Uterus (tissue), 4 donors: ENCODE data around the gene PIWIL4. TPM values are rescaled to one million over a fixed set of nuclear protein-coding genes. Genes with fewer than 3 reads are reported as not detected.
"Not testable (repeated sequence)": the region's sequence is repeated elsewhere in the genome, so short reads cannot be mapped to it uniquely, and the experiment has no call there.

Experiments used
- DNase-seq, 2 donors: peaks; one replicate each; pipeline ENCODE4 v3.0.0-alpha.2; 2019 to 2020
- H3K27ac ChIP-seq, 2 donors: fragments of 200-600 bp; sonication (generic); 1 replicate in 1 of 2; 2 replicates in 1 of 2; pipeline ENCODE4 v1.5.1; 2016 to 2018
- H3K27me3 ChIP-seq, 2 donors: fragments of 200-600 bp; sonication (generic); one replicate each; pipeline ENCODE4 v1.5.1; 2018 to 2019; ENCODE audit warnings: control low read depth in 1 of 2
- H3K36me3 ChIP-seq, 2 donors: fragments of 200-600 bp; sonication (generic); one replicate each; pipeline ENCODE4 v1.5.1; 2019; ENCODE audit warnings: control low read depth in 1 of 2
- H3K4me1 ChIP-seq, 2 donors: fragments of 200-600 bp; sonication (generic); one replicate each; pipeline ENCODE4 v1.5.1; 2018 to 2019; ENCODE audit warnings: control low read depth in 1 of 2
- H3K4me3 ChIP-seq, 2 donors: fragments of 200-600 bp; sonication (generic); 1 replicate in 1 of 2; 2 replicates in 1 of 2; pipeline ENCODE4 v1.5.1; 2018 to 2019; ENCODE audit warnings: mild to moderate bottlenecking in 1 of 2
- H3K9me3 ChIP-seq, 2 donors: fragments of 200-600 bp; sonication (generic); one replicate each; pipeline ENCODE4 v1.5.1; 2019; ENCODE audit warnings: control low read depth in 1 of 2
- POLR2A ChIP-seq, 2 donors: fragments of 450-650 bp; IDR thresholded peaks; one replicate each; pipeline ENCODE4 v1.6.1; 2016; ENCODE audit warnings: antibody characterized with exemption in 2 of 2, mild to moderate bottlenecking in 1 of 2, moderate library complexity in 1 of 2
- intact Hi-C: fragments of 100-400 bp; cut with DNase I; formaldehyde crosslinking; loops from one replicate; pipeline ENCODE4 v1.15.1; 2023; ENCODE audit warnings: low total_unique reads
- total RNA-seq, 4 donors: library from RNA; depleted of rRNA in 3 of 4; stranded (reverse); fragments of >200 nt in 3 of 4; gene quantifications; one replicate each; pipeline versions ENCODE4 v1.1.0 to v1.2.4, GENCODE V29; 2014 to 2023
- TF ChIP-seq, protein P1 (sequence below), 4 experiments: fragments of 200-600 bp in 2 of 4; fragments of 450-650 bp in 2 of 4; sonication (generic) in 2 of 4; IDR thresholded peaks; one replicate each; pipeline ENCODE4 v1.5.1; 2016 to 2019; ENCODE audit warnings: antibody characterized with exemption in 4 of 4, mild to moderate bottlenecking in 2 of 4, moderate library complexity in 1 of 4
- donor health status: DM: yes; HTN: yes; CAD: no.

The PIWIL4 gene
- total RNA-seq, 4 donors from 2014 or later = 5.1 to 9.0 (median 6.8) TPM

- Histone ChIP-seq H3K36me3 (no peaks in the 10 kb centered on the region), H3K4me1 (no peaks in the 10 kb centered on the region), H3K4me3 (no peak overlapping the region), H3K27ac (no peak overlapping the region), H3K9me3 (no peaks in the 10 kb centered on the region), H3K27me3 (no peaks in the 10 kb centered on the region)
- peak; percentile 44 to 53 for DNase-seq
- TF ChIP-seq, protein P1, sequence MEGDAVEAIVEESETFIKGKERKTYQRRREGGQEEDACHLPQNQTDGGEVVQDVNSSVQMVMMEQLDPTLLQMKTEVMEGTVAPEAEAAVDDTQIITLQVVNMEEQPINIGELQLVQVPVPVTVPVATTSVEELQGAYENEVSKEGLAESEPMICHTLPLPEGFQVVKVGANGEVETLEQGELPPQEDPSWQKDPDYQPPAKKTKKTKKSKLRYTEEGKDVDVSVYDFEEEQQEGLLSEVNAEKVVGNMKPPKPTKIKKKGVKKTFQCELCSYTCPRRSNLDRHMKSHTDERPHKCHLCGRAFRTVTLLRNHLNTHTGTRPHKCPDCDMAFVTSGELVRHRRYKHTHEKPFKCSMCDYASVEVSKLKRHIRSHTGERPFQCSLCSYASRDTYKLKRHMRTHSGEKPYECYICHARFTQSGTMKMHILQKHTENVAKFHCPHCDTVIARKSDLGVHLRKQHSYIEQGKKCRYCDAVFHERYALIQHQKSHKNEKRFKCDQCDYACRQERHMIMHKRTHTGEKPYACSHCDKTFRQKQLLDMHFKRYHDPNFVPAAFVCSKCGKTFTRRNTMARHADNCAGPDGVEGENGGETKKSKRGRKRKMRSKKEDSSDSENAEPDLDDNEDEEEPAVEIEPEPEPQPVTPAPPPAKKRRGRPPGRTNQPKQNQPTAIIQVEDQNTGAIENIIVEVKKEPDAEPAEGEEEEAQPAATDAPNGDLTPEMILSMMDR (IDR thresholded peaks at IDR 0.05) = peak; percentile 75 to 94 (median 84)
- no peak for TF ChIP-seq POLR2A (IDR thresholded peaks at IDR 0.05)
- intact Hi-C loops = no loop called here
These were observed 56.1 kb downstream of the PIWIL4 start for GRCh38 chr11:94623120-94623735.

DNA sequence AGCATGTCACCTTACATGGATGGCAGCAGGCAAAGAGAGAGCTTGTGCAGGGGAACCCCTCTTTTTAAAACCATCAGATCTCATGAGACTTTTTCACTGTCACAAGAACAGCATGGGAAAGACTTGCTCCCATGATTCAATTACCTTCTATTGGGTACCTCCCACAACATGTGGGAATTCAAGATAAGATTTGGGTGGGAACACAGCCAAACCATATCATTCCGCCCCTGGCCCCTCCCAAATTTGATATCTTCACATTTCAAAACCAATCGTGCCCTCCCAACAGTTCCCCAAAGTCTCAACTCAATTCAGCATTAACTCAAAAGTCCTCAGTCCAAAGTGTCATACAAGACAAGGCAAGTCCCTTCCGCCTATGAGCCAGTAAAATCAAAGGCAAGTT lies 58.3 kb downstream of the PIWIL4 start:
- H3K4me3 ChIP-seq, H3K36me3 ChIP-seq, H3K4me1 ChIP-seq, DNase-seq, H3K9me3 ChIP-seq, H3K27ac ChIP-seq, H3K27me3 ChIP-seq: not testable (repeated sequence)
- intact Hi-C loops = loop anchor here (5.0 kb wide), 1 partner anchor 272 kb away; no protein-coding TSS in a partner anchor

GRCh38 chr11:94627003-94627560 lies 59.9 kb downstream of the PIWIL4 start:
- H3K27ac ChIP-seq, H3K4me3 ChIP-seq, H3K27me3 ChIP-seq, H3K4me1 ChIP-seq, H3K9me3 ChIP-seq, DNase-seq, H3K36me3 ChIP-seq: not testable (repeated sequence)
- intact Hi-C loops = loop anchor here (5.0 kb wide), 1 partner anchor 270 kb away; no protein-coding TSS in a partner anchor

DNA sequence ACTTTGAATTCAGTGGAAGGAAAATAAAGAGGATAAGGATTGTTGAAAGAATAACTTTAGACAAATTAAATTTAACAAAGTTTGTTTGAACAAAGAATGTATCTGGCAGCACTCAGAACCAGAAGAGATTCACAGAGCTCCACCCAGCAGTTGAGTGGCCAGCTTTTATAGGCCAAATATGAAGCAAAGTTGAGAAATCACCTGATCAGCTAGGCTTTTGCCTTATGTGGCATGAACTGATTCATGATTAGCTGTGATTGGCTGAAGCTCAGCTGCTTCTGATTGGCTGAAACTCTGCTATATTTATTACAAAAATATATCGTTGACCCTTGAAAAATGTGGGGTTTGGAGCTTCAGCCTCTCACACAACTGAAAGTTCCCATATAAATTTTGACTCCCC lies 62.6 kb downstream of the PIWIL4 start:
- Histone ChIP-seq H3K9me3 (no peaks in the 10 kb centered on the region), H3K27me3 (no peaks in the 10 kb centered on the region), H3K4me1 (no peaks in the 10 kb centered on the region), H3K36me3 (no peaks in the 10 kb centered on the region), H3K4me3 (no peak overlapping the region), H3K27ac (no peak overlapping the region)
- TF ChIP-seq POLR2A (IDR thresholded peaks at IDR 0.05) = no peak
- TF ChIP-seq, protein P1 (IDR thresholded peaks at IDR 0.05) = no peak
- DNase-seq = no peak
- intact Hi-C loops = loop anchor here (5.0 kb wide), 1 partner anchor 268 kb away; no protein-coding TSS in a partner anchor

DNA sequence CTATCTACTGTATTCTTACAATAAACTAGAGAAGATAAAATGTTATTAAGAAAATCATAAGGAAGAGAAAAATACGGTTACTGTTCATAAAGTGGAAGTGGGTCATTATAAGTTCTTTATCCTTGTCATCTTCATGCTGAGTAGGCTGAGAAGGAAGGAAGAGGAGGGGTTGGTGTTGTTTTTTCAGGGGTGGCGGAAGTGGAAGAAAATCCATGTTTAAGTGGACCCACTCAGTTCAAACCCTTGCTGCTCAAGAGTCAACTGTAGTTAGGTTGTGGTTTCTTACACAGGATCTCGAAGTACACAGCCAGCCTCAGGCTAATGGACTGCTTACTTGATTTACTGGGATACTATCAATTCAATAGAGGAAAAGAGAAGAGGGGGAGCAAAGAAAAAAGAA lies 63.1 kb downstream of the PIWIL4 start:
- DNase-seq = no peak
- H3K27ac ChIP-seq = no peak overlapping the region
- intact Hi-C loops = no loop called here
- no peak overlapping the region for H3K4me3 ChIP-seq
- no peaks in the 10 kb centered on the region for H3K4me1 ChIP-seq
- no peak for TF ChIP-seq POLR2A (IDR thresholded peaks at IDR 0.05)
- TF ChIP-seq, protein P1 (IDR thresholded peaks at IDR 0.05) = no peak
- H3K36me3 ChIP-seq = no peaks in the 10 kb centered on the region
- no peaks in the 10 kb centered on the region for H3K27me3 ChIP-seq
- no peaks in the 10 kb centered on the region for H3K9me3 ChIP-seq

DNA sequence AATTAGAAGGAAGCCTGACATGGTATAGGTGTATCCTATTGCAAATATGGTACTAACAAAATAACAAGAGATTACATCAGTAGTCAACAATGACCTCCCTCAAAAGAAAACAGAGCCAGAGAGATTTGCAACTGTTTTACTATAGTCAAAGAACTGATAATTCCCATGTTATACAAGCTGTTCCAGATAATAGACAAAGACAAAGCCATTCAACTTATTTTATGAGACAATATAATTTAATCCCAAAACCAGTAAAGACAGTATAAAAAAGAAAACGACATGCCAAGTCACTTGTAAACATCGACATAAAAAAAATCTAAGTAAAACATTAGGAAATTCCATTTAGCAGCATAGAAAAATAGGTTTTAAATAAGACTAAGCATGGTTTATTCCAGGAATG lies 65.2 kb downstream of the PIWIL4 start:
- Histone ChIP-seq H3K4me1 (no peaks in the 10 kb centered on the region), H3K36me3 (no peaks in the 10 kb centered on the region), H3K9me3 (no peaks in the 10 kb centered on the region), H3K4me3 (no peak overlapping the region), H3K27ac (no peak overlapping the region), H3K27me3 (no peaks in the 10 kb centered on the region)
- no peak for DNase-seq
- no peak for TF ChIP-seq POLR2A (IDR thresholded peaks at IDR 0.05)
- TF ChIP-seq, protein P1 (IDR thresholded peaks at IDR 0.05) = no peak
- intact Hi-C loops = no loop called here
